Ovary (tissue), 3 donors: ENCODE results near the gene FRMPD2.

ENCODE experiments used
- EP300 ChIP-seq: sonication (generic); formaldehyde crosslinking; IDR thresholded peaks from one replicate; pipeline ENCODE4 v1.6.1; 2017; ENCODE audit warnings: antibody characterized with exemption
- POLR2A ChIP-seq: fragments of 450-650 bp; IDR thresholded peaks from one replicate; pipeline ENCODE4 v1.6.1; 2017; ENCODE audit warnings: antibody characterized with exemption, mild to moderate bottlenecking, moderate library complexity
- TF ChIP-seq, protein P1 (sequence below), 3 donors: fragments of 450-650 bp in 2 of 3; fragments of 200-600 bp in 1 of 3; IDR thresholded peaks; one replicate each; pipeline versions ENCODE4 v1.5.1 to v1.8.0; 2016 to 2022; ENCODE audit warnings: antibody characterized with exemption in 3 of 3, mild to moderate bottlenecking in 1 of 3
- donor health status: DM: no; HTN: no; CAD: no.

DNA sequence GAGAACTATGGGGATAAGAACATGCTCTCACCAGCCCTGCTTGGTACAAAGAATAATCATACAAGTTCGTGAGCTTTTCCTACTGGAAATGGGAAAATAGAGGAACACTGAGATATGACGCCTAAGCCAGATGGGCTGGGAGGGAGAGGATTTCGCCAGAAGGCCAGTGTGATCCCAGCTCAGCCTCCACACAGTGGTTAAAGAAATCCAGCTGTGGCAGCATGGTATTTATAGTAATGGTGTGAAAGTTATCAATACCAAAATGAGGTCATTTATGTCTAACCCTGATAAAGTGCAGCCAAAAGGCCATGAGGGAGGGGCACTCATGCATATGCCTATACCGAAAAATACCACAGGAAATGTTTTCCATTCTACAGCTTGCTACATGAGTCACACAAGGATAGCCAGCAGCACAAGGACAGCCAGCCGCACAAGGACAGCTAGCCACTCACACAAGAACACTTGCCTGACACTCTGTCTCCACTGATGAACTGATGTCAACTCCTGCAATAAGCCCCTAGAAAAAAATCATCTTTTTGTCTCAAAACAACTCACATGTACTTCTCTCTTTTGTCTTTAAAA lies 49.4 kb downstream of the FRMPD2 start:
- TF ChIP-seq, protein P1, sequence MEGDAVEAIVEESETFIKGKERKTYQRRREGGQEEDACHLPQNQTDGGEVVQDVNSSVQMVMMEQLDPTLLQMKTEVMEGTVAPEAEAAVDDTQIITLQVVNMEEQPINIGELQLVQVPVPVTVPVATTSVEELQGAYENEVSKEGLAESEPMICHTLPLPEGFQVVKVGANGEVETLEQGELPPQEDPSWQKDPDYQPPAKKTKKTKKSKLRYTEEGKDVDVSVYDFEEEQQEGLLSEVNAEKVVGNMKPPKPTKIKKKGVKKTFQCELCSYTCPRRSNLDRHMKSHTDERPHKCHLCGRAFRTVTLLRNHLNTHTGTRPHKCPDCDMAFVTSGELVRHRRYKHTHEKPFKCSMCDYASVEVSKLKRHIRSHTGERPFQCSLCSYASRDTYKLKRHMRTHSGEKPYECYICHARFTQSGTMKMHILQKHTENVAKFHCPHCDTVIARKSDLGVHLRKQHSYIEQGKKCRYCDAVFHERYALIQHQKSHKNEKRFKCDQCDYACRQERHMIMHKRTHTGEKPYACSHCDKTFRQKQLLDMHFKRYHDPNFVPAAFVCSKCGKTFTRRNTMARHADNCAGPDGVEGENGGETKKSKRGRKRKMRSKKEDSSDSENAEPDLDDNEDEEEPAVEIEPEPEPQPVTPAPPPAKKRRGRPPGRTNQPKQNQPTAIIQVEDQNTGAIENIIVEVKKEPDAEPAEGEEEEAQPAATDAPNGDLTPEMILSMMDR (IDR thresholded peaks at IDR 0.05): no peak
- TF ChIP-seq EP300 (no peak), POLR2A (no peak)
